Stimulated activated naive CD4-positive, alpha-beta T cell treated with Interleukin-2 at 50 U/mL for 16 hours (primary cell): Measurements from ENCODE around the gene CRYZL1.
A peak's percentile ranks its signal among the peaks of the same experiment; 100 is the strongest.

Source experiments
- DNase-seq: peaks from one replicate; lab custom pipeline; 2025; lab: John Stamatoyannopoulos, UW

The CRYZL1 gene

GRCh38 chr21:33661146-33661545 lies 19.6 kb upstream of the CRYZL1 start:
- no peak for DNase-seq

GRCh38 chr21:33660406-33660805 lies 18.9 kb upstream of the CRYZL1 start:
- DNase-seq = no peak

GRCh38 chr21:33659568-33659949 lies 18.0 kb upstream of the CRYZL1 start:
- no peak for DNase-seq

- DNase-seq = no peak
These were observed 17.5 kb upstream of the CRYZL1 start for GRCh38 chr21:33658919-33659567.

- no peak for DNase-seq
These were observed 15.7 kb upstream of the CRYZL1 start for GRCh38 chr21:33657124-33657820.

GRCh38 chr21:33655588-33656221 lies 14.2 kb upstream of the CRYZL1 start:
- DNase-seq = no peak

- DNase-seq = no peak
These were observed 12.9 kb upstream of the CRYZL1 start for GRCh38 chr21:33654412-33654811.

GRCh38 chr21:33651965-33652680 lies 10.6 kb upstream of the CRYZL1 start:
- DNase-seq = no peak

- DNase-seq = no peak
These were observed 9.5 kb upstream of the CRYZL1 start for GRCh38 chr21:33650929-33651509.

GRCh38 chr21:33650230-33650629 lies 8.7 kb upstream of the CRYZL1 start:
- DNase-seq = no peak

- DNase-seq = no peak
These were observed 7.0 kb upstream of the CRYZL1 start for GRCh38 chr21:33648555-33648954.

- DNase-seq = no peak
These were observed 6.0 kb upstream of the CRYZL1 start for GRCh38 chr21:33647587-33647986.

- DNase-seq = no peak
These were observed 4.2 kb upstream of the CRYZL1 start for GRCh38 chr21:33645730-33646129.

- DNase-seq = no peak
These were observed 3.0 kb upstream of the CRYZL1 start for GRCh38 chr21:33644383-33645074.

- no peak for DNase-seq
These were observed 2.2 kb upstream of the CRYZL1 start for GRCh38 chr21:33643658-33644311.

- no peak for DNase-seq
These were observed 1.5 kb upstream of the CRYZL1 start for GRCh38 chr21:33642896-33643657.

- peak; percentile 99 for DNase-seq
These were observed 720 bp upstream of the CRYZL1 start, which contains the start of gene ITSN1 for GRCh38 chr21:33642027-33642895. TSS of gene ITSN1 (plus strand) at chr21:33642501. CDS start at chr21:33718829, 76,328 bp downstream.

GRCh38 chr21:33640697-33641351 lies 717 bp downstream of the CRYZL1 start:
- no peak for DNase-seq

- no peak for DNase-seq
These were observed 7.3 kb downstream of the CRYZL1 start for GRCh38 chr21:33634254-33634653.
